ENCODE results near the gene KRTAP6-1.

The KRTAP6-1 gene

GRCh38 chr21:30642564-30642963, 28.8 kb upstream of the KRTAP6-1 start, which contains the start of gene KRTAP20-3:
Gene KRTAP20-3, plus strand, starts transcription at chr21:30642864.
- Histone ChIP-seq H3K4me3 (replicated peaks; ENCODE audit: insufficient read depth, low read length) (no peak within 1 kb of the TSS), H3K27me3 (ENCODE audit: insufficient read depth, poor library complexity, severe bottlenecking) (no peaks in the 10 kb centered on the region), H3K27ac (replicated peaks) (no peak within 1 kb of the TSS)
- TF ChIP-seq CTCF (IDR thresholded peaks at IDR 0.05; ENCODE audit: insufficient read depth, low read length) (no peak), GABPA (IDR thresholded peaks at IDR 0.05; ENCODE audit: low read depth) (no peak), SPI1 (IDR thresholded peaks at IDR 0.05; ENCODE audit: borderline replicate concordance, low read depth) (no peak), REST (IDR thresholded peaks at IDR 0.05; ENCODE audit: insufficient replicate concordance, low read depth) (no peak), POLR2AphosphoS5 (IDR thresholded peaks at IDR 0.05; ENCODE audit: low read depth) (no peak)
- DNase-seq (ENCODE audit: low read depth in 1 of 2, low spot score in 1 of 2), result no peak

GRCh38 chr21:30638686-30639085, 25.0 kb upstream of the KRTAP6-1 start:
- Histone ChIP-seq H3K27ac (replicated peaks) (no peak overlapping the region), H3K4me3 (replicated peaks; ENCODE audit: insufficient read depth, low read length) (no peak overlapping the region), H3K27me3 (ENCODE audit: insufficient read depth, poor library complexity, severe bottlenecking) (no peaks in the 10 kb centered on the region)
- no peak for TF ChIP-seq SPI1 (IDR thresholded peaks at IDR 0.05; ENCODE audit: borderline replicate concordance, low read depth)
- no peak for DNase-seq (ENCODE audit: low read depth in 1 of 2, low spot score in 1 of 2)

- no peak for TF ChIP-seq SPI1 (IDR thresholded peaks at IDR 0.05; ENCODE audit: borderline replicate concordance, low read depth)
- TF ChIP-seq GABPA (IDR thresholded peaks at IDR 0.05; ENCODE audit: low read depth), result no peak
- no peak for TF ChIP-seq CTCF (IDR thresholded peaks at IDR 0.05; ENCODE audit: insufficient read depth, low read length)
- no peak for TF ChIP-seq POLR2AphosphoS5 (IDR thresholded peaks at IDR 0.05; ENCODE audit: low read depth)
- no peak for TF ChIP-seq REST (IDR thresholded peaks at IDR 0.05; ENCODE audit: insufficient replicate concordance, low read depth)
- Histone ChIP-seq H3K27me3 (ENCODE audit: insufficient read depth, poor library complexity, severe bottlenecking) (no peaks in the 10 kb centered on the region), H3K4me3 (replicated peaks; ENCODE audit: insufficient read depth, low read length) (no peak within 1 kb of the TSS), H3K27ac (replicated peaks) (no peak within 1 kb of the TSS)
- no peak for DNase-seq (ENCODE audit: low read depth in 1 of 2, low spot score in 1 of 2)
Observed at GRCh38 chr21:30634906-30635305, 21.2 kb upstream of the KRTAP6-1 start, which contains the start of gene KRTAP20-2. Gene KRTAP20-2, plus strand, starts transcription at chr21:30635206. Its CDS starts 58 bp downstream, at chr21:30635264.

- Histone ChIP-seq H3K27ac (replicated peaks) (no peak overlapping the region), H3K4me3 (replicated peaks; ENCODE audit: insufficient read depth, low read length) (no peak overlapping the region), H3K27me3 (ENCODE audit: insufficient read depth, poor library complexity, severe bottlenecking) (no peaks in the 10 kb centered on the region)
- no peak for DNase-seq (ENCODE audit: low read depth in 1 of 2, low spot score in 1 of 2)
- TF ChIP-seq REST (IDR thresholded peaks at IDR 0.05; ENCODE audit: insufficient replicate concordance, low read depth), result no peak
- TF ChIP-seq POLR2AphosphoS5 (IDR thresholded peaks at IDR 0.05; ENCODE audit: low read depth), result no peak
- TF ChIP-seq SPI1 (IDR thresholded peaks at IDR 0.05; ENCODE audit: borderline replicate concordance, low read depth), result no peak
- no peak for TF ChIP-seq CTCF (IDR thresholded peaks at IDR 0.05; ENCODE audit: insufficient read depth, low read length)
- TF ChIP-seq GABPA (IDR thresholded peaks at IDR 0.05; ENCODE audit: low read depth), result no peak
Observed at GRCh38 chr21:30629200-30629599, 15.5 kb upstream of the KRTAP6-1 start.

Measured in HL-60 (cell line).